Right lobe of liver (tissue), 4 donors: ENCODE data around the gene S100A10.

ENCODE experiments used
- POLR2A ChIP-seq: fragments of 450-650 bp; IDR thresholded peaks from one replicate; pipeline ENCODE4 v1.6.1; 2017; ENCODE audit warnings: antibody characterized with exemption, mild to moderate bottlenecking
- TF ChIP-seq, protein P1 (sequence below), 4 donors: fragments of 200-600 bp in 3 of 4; fragments of 450-650 bp in 1 of 4; IDR thresholded peaks; one replicate each; pipeline versions ENCODE4 v1.5.1 to v1.8.0; 2016 to 2022; ENCODE audit warnings: antibody characterized with exemption in 4 of 4, mild to moderate bottlenecking in 2 of 4
- donor health status: DM: no; HTN: no; CAD: no.
- donor health status: DM: no; HTN: no; CAD: no.
- donor health status: DM: no; HTN: yes; CAD: no.

GRCh38 chr1:152001631-152002584 lies 8.2 kb upstream of the S100A10 start:
- TF ChIP-seq, protein P1, sequence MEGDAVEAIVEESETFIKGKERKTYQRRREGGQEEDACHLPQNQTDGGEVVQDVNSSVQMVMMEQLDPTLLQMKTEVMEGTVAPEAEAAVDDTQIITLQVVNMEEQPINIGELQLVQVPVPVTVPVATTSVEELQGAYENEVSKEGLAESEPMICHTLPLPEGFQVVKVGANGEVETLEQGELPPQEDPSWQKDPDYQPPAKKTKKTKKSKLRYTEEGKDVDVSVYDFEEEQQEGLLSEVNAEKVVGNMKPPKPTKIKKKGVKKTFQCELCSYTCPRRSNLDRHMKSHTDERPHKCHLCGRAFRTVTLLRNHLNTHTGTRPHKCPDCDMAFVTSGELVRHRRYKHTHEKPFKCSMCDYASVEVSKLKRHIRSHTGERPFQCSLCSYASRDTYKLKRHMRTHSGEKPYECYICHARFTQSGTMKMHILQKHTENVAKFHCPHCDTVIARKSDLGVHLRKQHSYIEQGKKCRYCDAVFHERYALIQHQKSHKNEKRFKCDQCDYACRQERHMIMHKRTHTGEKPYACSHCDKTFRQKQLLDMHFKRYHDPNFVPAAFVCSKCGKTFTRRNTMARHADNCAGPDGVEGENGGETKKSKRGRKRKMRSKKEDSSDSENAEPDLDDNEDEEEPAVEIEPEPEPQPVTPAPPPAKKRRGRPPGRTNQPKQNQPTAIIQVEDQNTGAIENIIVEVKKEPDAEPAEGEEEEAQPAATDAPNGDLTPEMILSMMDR (IDR thresholded peaks at IDR 0.05), result peak; percentile 93 to 95 (median 94)
- no peak for TF ChIP-seq POLR2A
